ENCODE results near the gene SELENOI. TPM values are rescaled to one million over a fixed set of nuclear protein-coding genes. Genes with fewer than 3 reads are reported as not detected.

The SELENOI gene
- total and polyA plus RNA-seq, 8 donors: 0.92 to 60.8 (median 4.5) TPM

- H3K27me3 ChIP-seq: no peaks in the 10 kb centered on the region
- no peak overlapping the region for H3K27ac ChIP-seq
- no peaks in the 10 kb centered on the region for H3K36me3 ChIP-seq
- 59 to 72% (median 63%) methylated on average over 3 of the region's 3 CpGs for WGBS, 5 donors
- H3K9me3 ChIP-seq: no peaks in the 10 kb centered on the region
- no peak for DNase-seq
- peaks cover 8 to 14% (median 13%) of the 10 kb centered on the region in 4 donors for H3K4me1 ChIP-seq
- no peak for TF ChIP-seq POLR2A (IDR thresholded peaks at IDR 0.05)
- no peak for TF ChIP-seq CTCF (IDR thresholded peaks at IDR 0.05)
- no peak for TF ChIP-seq POLR2AphosphoS5 (IDR thresholded peaks at IDR 0.05)
- no peak for TF ChIP-seq EP300 (IDR thresholded peaks at IDR 0.05)
- H3K4me3 ChIP-seq: no peak overlapping the region
- intact Hi-C loops (cut with DNase I; ENCODE audit: low total_unique reads): no loop called here
These were observed 5.1 kb upstream of the SELENOI start for GRCh38 chr2:26340831-26341230.

- Histone ChIP-seq H3K27me3 (no peaks in the 10 kb centered on the region), H3K27ac (peak overlapping the region in 4 of 5 donors; percentile 90 to 96 (median 94)), H3K9me3 (no peaks in the 10 kb centered on the region), H3K4me3 (peak overlapping the region; percentile 72 to 91 (median 77)), H3K4me1 (peaks cover 15 to 35% (median 27%) of the 10 kb centered on the region in 4 donors), H3K36me3 (no peaks in the 10 kb centered on the region)
- TF ChIP-seq POLR2A (IDR thresholded peaks at IDR 0.05): no peak
- no peak for TF ChIP-seq POLR2AphosphoS5 (IDR thresholded peaks at IDR 0.05)
- no peak for TF ChIP-seq CTCF (IDR thresholded peaks at IDR 0.05)
- no peak for TF ChIP-seq EP300 (IDR thresholded peaks at IDR 0.05)
- WGBS, 5 donors: 30 to 37% (median 34%) methylated on average over 17 of the region's 17 CpGs
- intact Hi-C loops (cut with DNase I; ENCODE audit: low total_unique reads): no loop called here
- DNase-seq: peak in 1 of 2 donors; percentile 77
These were observed 1.2 kb upstream of the SELENOI start for GRCh38 chr2:26344581-26345282.

GRCh38 chr2:26345283-26345544 lies 729 bp upstream of the SELENOI start:
- H3K4me1 ChIP-seq: peaks cover 15 to 35% (median 27%) of the 10 kb centered on the region in 4 donors
- no peaks in the 10 kb centered on the region for H3K9me3 ChIP-seq
- H3K36me3 ChIP-seq: no peaks in the 10 kb centered on the region
- peak overlapping the region; percentile 89 to 96 (median 93) for H3K27ac ChIP-seq
- H3K4me3 ChIP-seq: peak overlapping the region; percentile 72 to 91 (median 77)
- no peaks in the 10 kb centered on the region for H3K27me3 ChIP-seq
- WGBS, 5 donors: 0 to 1% (median 0%) methylated on average over 9 of the region's 9 CpGs
- intact Hi-C loops (cut with DNase I; ENCODE audit: low total_unique reads): no loop called here
- no peak for DNase-seq
- TF ChIP-seq EP300 (IDR thresholded peaks at IDR 0.05) (no peak), POLR2AphosphoS5 (IDR thresholded peaks at IDR 0.05) (no peak), POLR2A (IDR thresholded peaks at IDR 0.05) (no peak)

GRCh38 chr2:26346454-26347053 lies 611 bp downstream of the SELENOI start, which contains the start of gene ADGRF3:
Gene ADGRF3 (minus strand): TSS chr2:26346789. CDS start chr2:26346234, 555 bp downstream.
- intact Hi-C loops (cut with DNase I; ENCODE audit: low total_unique reads): no loop called here
- WGBS, 5 donors: 0 to 1% (median 0%) methylated on average over 24 to 28 of the region's 28 CpGs
- peak within 1 kb of the TSS; percentile 90 to 96 (median 93) for H3K27ac ChIP-seq

GRCh38 chr2:26347286-26347865 lies 1.4 kb downstream of the SELENOI start:
- WGBS, 5 donors: 15 to 22% (median 18%) methylated on average over 5 of the region's 5 CpGs
- DNase-seq: no peak
- no peaks in the 10 kb centered on the region for H3K9me3 ChIP-seq
- intact Hi-C loops (cut with DNase I; ENCODE audit: low total_unique reads): no loop called here
- peaks cover 15 to 36% (median 28%) of the 10 kb centered on the region in 4 donors for H3K4me1 ChIP-seq
- no peaks in the 10 kb centered on the region for H3K36me3 ChIP-seq
- H3K4me3 ChIP-seq: peak overlapping the region; percentile 72 to 91 (median 77)
- H3K27ac ChIP-seq: peak overlapping the region in 4 of 5 donors; percentile 90 to 96 (median 94)
- TF ChIP-seq EP300 (IDR thresholded peaks at IDR 0.05) (no peak), CTCF (IDR thresholded peaks at IDR 0.05) (no peak), POLR2A (IDR thresholded peaks at IDR 0.05) (no peak), POLR2AphosphoS5 (IDR thresholded peaks at IDR 0.05) (no peak)
- H3K27me3 ChIP-seq: no peaks in the 10 kb centered on the region

More at GRCh38 chr2:26346454-26347053, 611 bp downstream of the SELENOI start, which contains the start of gene ADGRF3:
- no peak for TF ChIP-seq EP300 (IDR thresholded peaks at IDR 0.05)
- TF ChIP-seq POLR2A (IDR thresholded peaks at IDR 0.05): no peak
- TF ChIP-seq POLR2AphosphoS5 (IDR thresholded peaks at IDR 0.05): peak in 2 of 3 donors; percentile 38 to 65
- no peaks in the 10 kb centered on the region for H3K36me3 ChIP-seq
- H3K9me3 ChIP-seq: no peaks in the 10 kb centered on the region
- peak within 1 kb of the TSS; percentile 72 to 91 (median 77) for H3K4me3 ChIP-seq
- DNase-seq: peak; percentile 65 to 83
- peaks cover 15 to 35% (median 27%) of the 10 kb centered on the region in 4 donors for H3K4me1 ChIP-seq
- H3K27me3 ChIP-seq: no peaks in the 10 kb centered on the region
